Measurements from ENCODE around the gene PLCXD3.

Gene PLCXD3

DNA sequence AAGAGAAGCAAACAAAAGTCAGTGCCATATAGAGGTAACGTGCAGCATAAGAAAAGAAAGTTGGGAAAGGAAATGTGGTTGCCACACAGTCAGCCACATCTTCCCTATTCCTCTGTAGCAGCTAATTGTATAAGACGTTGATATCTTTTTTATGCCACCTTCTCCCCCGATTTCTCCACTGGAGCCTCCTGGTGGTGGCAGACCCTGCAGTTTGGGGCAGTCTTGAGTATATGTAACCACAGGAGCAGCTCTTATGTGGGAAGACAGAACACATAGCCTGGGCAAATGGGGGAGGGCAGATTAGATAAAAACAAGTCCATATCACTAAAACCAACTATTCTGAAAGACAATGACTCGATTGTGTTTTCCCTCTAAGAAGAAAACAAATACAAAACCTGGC, 99.7 kb downstream of the PLCXD3 start:
- ChIA-PET CTCF (no interaction called here), POLR2A (ENCODE audit: low non-redundant PET) (no interaction called here)
- H3K27ac ChIP-seq = no peak overlapping the region
- DNase-seq (ENCODE audit: low spot score) = no peak
- TF ChIP-seq, protein P1, sequence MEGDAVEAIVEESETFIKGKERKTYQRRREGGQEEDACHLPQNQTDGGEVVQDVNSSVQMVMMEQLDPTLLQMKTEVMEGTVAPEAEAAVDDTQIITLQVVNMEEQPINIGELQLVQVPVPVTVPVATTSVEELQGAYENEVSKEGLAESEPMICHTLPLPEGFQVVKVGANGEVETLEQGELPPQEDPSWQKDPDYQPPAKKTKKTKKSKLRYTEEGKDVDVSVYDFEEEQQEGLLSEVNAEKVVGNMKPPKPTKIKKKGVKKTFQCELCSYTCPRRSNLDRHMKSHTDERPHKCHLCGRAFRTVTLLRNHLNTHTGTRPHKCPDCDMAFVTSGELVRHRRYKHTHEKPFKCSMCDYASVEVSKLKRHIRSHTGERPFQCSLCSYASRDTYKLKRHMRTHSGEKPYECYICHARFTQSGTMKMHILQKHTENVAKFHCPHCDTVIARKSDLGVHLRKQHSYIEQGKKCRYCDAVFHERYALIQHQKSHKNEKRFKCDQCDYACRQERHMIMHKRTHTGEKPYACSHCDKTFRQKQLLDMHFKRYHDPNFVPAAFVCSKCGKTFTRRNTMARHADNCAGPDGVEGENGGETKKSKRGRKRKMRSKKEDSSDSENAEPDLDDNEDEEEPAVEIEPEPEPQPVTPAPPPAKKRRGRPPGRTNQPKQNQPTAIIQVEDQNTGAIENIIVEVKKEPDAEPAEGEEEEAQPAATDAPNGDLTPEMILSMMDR (conservative IDR thresholded peaks at IDR 0.05; ENCODE audit: low read depth) = no peak

GRCh38 chr5:41410307-41410706, 100.1 kb downstream of the PLCXD3 start:
- TF ChIP-seq, protein P1 (conservative IDR thresholded peaks at IDR 0.05; ENCODE audit: low read depth) = no peak
- no peak overlapping the region for H3K27ac ChIP-seq
- ChIA-PET CTCF (interaction anchor here (0.5 kb wide), 1 partner anchor 1903 kb away, joined by 3 read pairs; no protein-coding TSS in a partner anchor), POLR2A (ENCODE audit: low non-redundant PET) (no interaction called here)
- DNase-seq (ENCODE audit: low spot score) = no peak

GRCh38 chr5:41408676-41409443, 101.5 kb downstream of the PLCXD3 start:
- ChIA-PET CTCF (interaction anchor here (0.6 kb wide), 1 partner anchor 27 kb away, joined by 3 read pairs; no protein-coding TSS in a partner anchor), POLR2A (ENCODE audit: low non-redundant PET) (no interaction called here)

GRCh38 chr5:41406936-41407335, 103.5 kb downstream of the PLCXD3 start:
- TF ChIP-seq, protein P1 (conservative IDR thresholded peaks at IDR 0.05; ENCODE audit: low read depth) = no peak
- H3K27ac ChIP-seq = no peak overlapping the region
- no peak for DNase-seq (ENCODE audit: low spot score)
- ChIA-PET POLR2A (ENCODE audit: low non-redundant PET) (no interaction called here), CTCF (no interaction called here)

More at GRCh38 chr5:41408676-41409443, 101.5 kb downstream of the PLCXD3 start:
- peak; percentile 63 for DNase-seq (ENCODE audit: low spot score)
- TF ChIP-seq, protein P1 (conservative IDR thresholded peaks at IDR 0.05; ENCODE audit: low read depth) = no peak
- H3K27ac ChIP-seq = no peak overlapping the region

DNA sequence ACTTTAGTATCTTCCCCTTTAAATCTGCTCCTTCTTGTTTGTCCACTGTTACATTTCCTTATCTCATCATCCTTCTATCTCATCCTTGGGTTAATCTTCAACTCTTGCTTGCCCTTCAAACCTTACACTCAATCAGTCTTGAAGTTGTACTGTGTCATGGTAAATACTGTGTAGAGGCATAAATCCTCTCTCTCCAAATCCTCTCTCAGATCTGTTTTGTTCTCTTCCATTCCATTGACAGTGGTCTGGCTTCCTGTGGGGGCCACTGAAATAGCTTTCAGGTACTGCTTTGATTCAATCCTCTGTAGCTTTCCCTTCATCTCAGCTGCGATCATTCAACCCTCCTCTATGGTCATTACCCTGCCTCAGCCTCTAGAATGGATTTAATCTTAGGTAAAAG, 104.0 kb downstream of the PLCXD3 start:
- DNase-seq (ENCODE audit: low spot score) = no peak
- TF ChIP-seq, protein P1 (conservative IDR thresholded peaks at IDR 0.05; ENCODE audit: low read depth) = no peak
- H3K27ac ChIP-seq = no peak overlapping the region
- ChIA-PET CTCF (no interaction called here), POLR2A (ENCODE audit: low non-redundant PET) (no interaction called here)

GRCh38 chr5:41404757-41405156, 105.6 kb downstream of the PLCXD3 start:
- TF ChIP-seq, protein P1 (conservative IDR thresholded peaks at IDR 0.05; ENCODE audit: low read depth) = no peak
- ChIA-PET POLR2A (ENCODE audit: low non-redundant PET) (no interaction called here), CTCF (interaction anchor here (0.6 to 0.7 kb wide), 2 partner anchors 102 to 1396 kb away, joined by 3 to 8 read pairs; no protein-coding TSS in a partner anchor)

More at GRCh38 chr5:41404757-41405156, 105.6 kb downstream of the PLCXD3 start:
- DNase-seq (ENCODE audit: low spot score) = no peak
- no peak overlapping the region for H3K27ac ChIP-seq
